Esophagus squamous epithelium (tissue), 4 donors: ENCODE results near the gene MMP2.

ENCODE experiments used
- CTCF ChIP-seq, 6 experiments: fragments of 450-650 bp in 4 of 6; fragments of 200-600 bp in 2 of 6; sonication (generic) in 2 of 6; IDR thresholded peaks; one replicate each; pipeline ENCODE4 v1.5.1; 2016 to 2019; ENCODE audit warnings: antibody characterized with exemption in 6 of 6, mild to moderate bottlenecking in 4 of 6, moderate library complexity in 4 of 6
- POLR2A ChIP-seq, 4 donors: fragments of 450-650 bp; IDR thresholded peaks; one replicate each; pipeline ENCODE4 v1.6.1; 2017; ENCODE audit warnings: antibody characterized with exemption in 4 of 4, mild to moderate bottlenecking in 4 of 4, moderate library complexity in 3 of 4

- TF ChIP-seq CTCF (IDR thresholded peaks at IDR 0.05) (no peak), POLR2A (IDR thresholded peaks at IDR 0.05) (no peak)
Observed at GRCh38 chr16:55438281-55438680, 40.7 kb upstream of the MMP2 start.
